CD14-positive monocyte (primary cell): ENCODE results near the gene EAF2. TPM values are rescaled to one million over a fixed set of nuclear protein-coding genes. Genes with fewer than 3 reads are reported as not detected.

Experiments
- DNase-seq, 3 donors: peaks; one replicate each; pipeline ENCODE4 v3.0.0-alpha.2; 2011 to 2022
- H2AFZ ChIP-seq: 2 replicates; pipeline ENCODE4 v1.6.0; 2012; ENCODE audit warnings: mild to moderate bottlenecking, low read depth, low read length, inconsistent platforms; ENCODE audit not compliant: insufficient read depth, poor library complexity, severe bottlenecking
- H3K27ac ChIP-seq, 2 donors: 1 replicate in 1 of 2; 2 replicates in 1 of 2; pipeline ENCODE4 v1.5.1; 2012 to 2013; ENCODE audit warnings: low read length in 2 of 2, control low read depth in 1 of 2, inconsistent platforms in 1 of 2, low read depth in 1 of 2, mild to moderate bottlenecking in 1 of 2
- H3K27me3 ChIP-seq, 2 donors: one replicate each; pipeline versions ENCODE4 v1.6.0 to v1.6.1; 2011 to 2013; ENCODE audit warnings: low read length in 2 of 2; ENCODE audit not compliant: control insufficient read depth in 2 of 2, insufficient read depth in 2 of 2
- H3K36me3 ChIP-seq, 2 donors: replicated peaks in 1 of 2; 1 replicate in 1 of 2; 2 replicates in 1 of 2; pipeline versions ENCODE4 v1.5.1 to v1.6.1; 2012 to 2013; ENCODE audit warnings: low read length in 2 of 2, control low read depth in 1 of 2, inconsistent platforms in 1 of 2, mild to moderate bottlenecking in 1 of 2; ENCODE audit not compliant: insufficient read depth in 2 of 2, control insufficient read depth in 1 of 2
- H3K4me1 ChIP-seq, 2 donors: 1 replicate in 1 of 2; 2 replicates in 1 of 2; pipeline versions ENCODE4 v1.5.1 to v1.6.1; 2012 to 2013; ENCODE audit warnings: low read length in 2 of 2, control low read depth in 1 of 2, inconsistent platforms in 1 of 2, mild to moderate bottlenecking in 1 of 2, moderate library complexity in 1 of 2; ENCODE audit not compliant: insufficient read depth in 2 of 2, control insufficient read depth in 1 of 2
- H3K4me2 ChIP-seq: replicated peaks from 2 replicates; pipeline ENCODE3; 2012; ENCODE audit warnings: low read length, moderate library complexity, mild to moderate bottlenecking; ENCODE audit not compliant: poor library complexity, severe bottlenecking; ENCODE audit errors: extremely low read depth
- H3K4me3 ChIP-seq, 3 experiments: fragments of 200-600 bp in 1 of 3; sonication (generic) in 1 of 3; replicated peaks in 1 of 3; 1 replicate in 2 of 3; 2 replicates in 1 of 3; pipeline ENCODE4 v1.5.1; 2011 to 2013; ENCODE audit warnings: low read length in 3 of 3, mild to moderate bottlenecking in 3 of 3, control low read depth in 2 of 3, low read depth in 2 of 3, inconsistent platforms in 1 of 3, moderate library complexity in 1 of 3
- H3K79me2 ChIP-seq: 2 replicates; pipeline ENCODE4 v1.6.0; 2012; ENCODE audit warnings: mild to moderate bottlenecking, control low read depth, inconsistent platforms, low read length, moderate library complexity; ENCODE audit not compliant: insufficient read depth
- H3K9ac ChIP-seq: 2 replicates; pipeline ENCODE4 v1.6.0; 2017; ENCODE audit warnings: low read length, mild to moderate bottlenecking; ENCODE audit not compliant: insufficient read depth, poor library complexity, severe bottlenecking
- H3K9me3 ChIP-seq, 2 donors: replicated peaks in 1 of 2; 1 replicate in 1 of 2; 2 replicates in 1 of 2; pipeline versions ENCODE4 v1.5.1 to v1.6.1; 2012 to 2013; ENCODE audit warnings: low read length in 2 of 2, control low read depth in 1 of 2; ENCODE audit not compliant: control insufficient read depth in 1 of 2, insufficient read depth in 1 of 2
- H4K20me1 ChIP-seq: 2 replicates; pipeline ENCODE4 v1.6.0; 2012; ENCODE audit warnings: mild to moderate bottlenecking, low read length, control low read depth, moderate library complexity; ENCODE audit not compliant: insufficient read depth
- H3K27ac Mint-ChIP-seq, 7 donors: one replicate each; pipeline ENCODE4 v1.8.0; 2020; ENCODE audit warnings: mild to moderate bottlenecking in 7 of 7, mixed read lengths in 7 of 7, moderate library complexity in 6 of 7, inconsistent platforms in 2 of 7
- H3K27me3 Mint-ChIP-seq, 3 donors: one replicate each; pipeline ENCODE4 v1.8.0; 2021 to 2022; ENCODE audit warnings: low read depth in 3 of 3, mild to moderate bottlenecking in 3 of 3, mixed read lengths in 3 of 3, moderate library complexity in 3 of 3, inconsistent platforms in 1 of 3
- H3K36me3 Mint-ChIP-seq, 2 donors: one replicate each; pipeline ENCODE4 v1.8.0; 2020; ENCODE audit warnings: mixed read lengths in 2 of 2, inconsistent platforms in 1 of 2, mild to moderate bottlenecking in 1 of 2
- H3K4me1 Mint-ChIP-seq: one replicate; pipeline ENCODE4 v1.8.0; 2020; ENCODE audit warnings: mild to moderate bottlenecking, mixed read lengths
- H3K4me3 Mint-ChIP-seq, 2 donors: one replicate each; pipeline ENCODE4 v1.8.0; 2020; ENCODE audit warnings: mild to moderate bottlenecking in 2 of 2, mixed read lengths in 2 of 2, moderate library complexity in 1 of 2
- H3K9me3 Mint-ChIP-seq, 7 donors: one replicate each; pipeline ENCODE4 v1.8.0; 2020 to 2022; ENCODE audit warnings: mixed read lengths in 7 of 7, mild to moderate bottlenecking in 6 of 7, moderate library complexity in 6 of 7, inconsistent platforms in 2 of 7
- WGBS: methylation state at CpG from one replicate; pipeline ENCODE4 v1.1.5; 2013; ENCODE audit warnings: missing lambda C conversion rate; ENCODE audit not compliant: insufficient coverage; 5-methylcytosine and 5-hydroxymethylcytosine counted together
- intact Hi-C, 2 donors: fragments of 100-400 bp; cut with micrococcal nuclease; formaldehyde crosslinking; loops; one replicate each; pipeline versions ENCODE4 v1.15.0 to v1.15.1; 2023
- polyA plus RNA-seq, 3 donors: library from polyadenylated mRNA; depleted of rRNA in 1 of 3; unstranded in 2 of 3; stranded (reverse) in 1 of 3; fragments of 300-500 nt in 2 of 3; fragments of >200 nt in 1 of 3; fragmentation: Illumina TruSeq in 2 of 3; gene quantifications; 1 replicate in 2 of 3; 2 replicates in 1 of 3; pipeline ENCODE4 v1.2.3, GENCODE V29; 2012 to 2021
- TF ChIP-seq, protein P1 (sequence below): fragments of 200-600 bp; IDR thresholded peaks from one replicate; pipeline ENCODE4 v1.8.0; 2022; ENCODE audit warnings: antibody characterized with exemption, mild to moderate bottlenecking

The EAF2 gene
- polyA plus RNA-seq, 3 donors = 31.5 to 91.6 (median 75.7) TPM

DNA sequence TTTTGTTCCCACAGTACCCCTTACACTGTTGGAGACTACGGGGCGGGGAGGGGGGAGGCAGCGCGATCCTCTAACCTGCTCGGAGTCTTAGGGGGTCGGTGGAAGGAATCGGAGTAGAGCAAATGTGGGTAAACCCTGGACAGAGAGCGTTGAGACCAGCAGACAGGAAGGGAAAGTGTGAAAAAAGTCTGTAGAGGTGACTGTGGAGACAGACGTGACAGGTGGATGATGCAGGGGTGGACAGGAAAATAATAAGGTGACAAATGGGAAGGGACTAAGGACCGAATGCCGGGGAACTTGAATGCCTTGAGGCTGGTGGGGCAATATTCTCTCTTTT lies 424 bp downstream of the EAF2 start:
- Mint-ChIP-seq H3K27me3 (peaks cover 0 to 2% (median 0%) of the 10 kb centered on the region in 3 donors), H3K36me3 (peaks cover 15 to 28% of the 10 kb centered on the region in 2 donors), H3K4me3 (peak overlapping the region; percentile 96 to 97), H3K9me3 (peaks cover 0 to 5% (median 2%) of the 10 kb centered on the region in 7 donors), H3K4me1 (peaks cover 52% of the 10 kb centered on the region), H3K27ac (peak overlapping the region; percentile 88 to 97 (median 94))
- intact Hi-C loops = loop anchor here (5.0 to 10.0 kb wide), 3 partner anchors 83 to 171 kb away; partner anchors contain the start of genes GOLGB1 (in 1 of the 2) and HCLS1 (in 1 of the 2)
- peak overlapping the region; percentile 89 for H3K4me2 ChIP-seq
- H2AFZ ChIP-seq = peak overlapping the region; percentile 96
- H3K9me3 ChIP-seq = no peaks in the 10 kb centered on the region
- H3K4me1 ChIP-seq = peaks cover 18 to 44% of the 10 kb centered on the region in 2 donors
- no peaks in the 10 kb centered on the region for H4K20me1 ChIP-seq
- H3K36me3 ChIP-seq = peaks cover 7 to 20% of the 10 kb centered on the region in 2 donors
- no peaks in the 10 kb centered on the region for H3K27me3 ChIP-seq
- H3K4me3 ChIP-seq = peak overlapping the region; percentile 83 to 97 (median 93)
- peak overlapping the region; percentile 75 to 90 for H3K27ac ChIP-seq
- TF ChIP-seq, protein P1, sequence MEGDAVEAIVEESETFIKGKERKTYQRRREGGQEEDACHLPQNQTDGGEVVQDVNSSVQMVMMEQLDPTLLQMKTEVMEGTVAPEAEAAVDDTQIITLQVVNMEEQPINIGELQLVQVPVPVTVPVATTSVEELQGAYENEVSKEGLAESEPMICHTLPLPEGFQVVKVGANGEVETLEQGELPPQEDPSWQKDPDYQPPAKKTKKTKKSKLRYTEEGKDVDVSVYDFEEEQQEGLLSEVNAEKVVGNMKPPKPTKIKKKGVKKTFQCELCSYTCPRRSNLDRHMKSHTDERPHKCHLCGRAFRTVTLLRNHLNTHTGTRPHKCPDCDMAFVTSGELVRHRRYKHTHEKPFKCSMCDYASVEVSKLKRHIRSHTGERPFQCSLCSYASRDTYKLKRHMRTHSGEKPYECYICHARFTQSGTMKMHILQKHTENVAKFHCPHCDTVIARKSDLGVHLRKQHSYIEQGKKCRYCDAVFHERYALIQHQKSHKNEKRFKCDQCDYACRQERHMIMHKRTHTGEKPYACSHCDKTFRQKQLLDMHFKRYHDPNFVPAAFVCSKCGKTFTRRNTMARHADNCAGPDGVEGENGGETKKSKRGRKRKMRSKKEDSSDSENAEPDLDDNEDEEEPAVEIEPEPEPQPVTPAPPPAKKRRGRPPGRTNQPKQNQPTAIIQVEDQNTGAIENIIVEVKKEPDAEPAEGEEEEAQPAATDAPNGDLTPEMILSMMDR = no peak
- H3K79me2 ChIP-seq = peaks cover 98% of the 10 kb centered on the region
- 0% methylated on average over 7 of the region's 11 CpGs for WGBS
- DNase-seq = peak in 2 of 3 donors; percentile 3 to 10
- H3K9ac ChIP-seq = peak overlapping the region; percentile 86

DNA sequence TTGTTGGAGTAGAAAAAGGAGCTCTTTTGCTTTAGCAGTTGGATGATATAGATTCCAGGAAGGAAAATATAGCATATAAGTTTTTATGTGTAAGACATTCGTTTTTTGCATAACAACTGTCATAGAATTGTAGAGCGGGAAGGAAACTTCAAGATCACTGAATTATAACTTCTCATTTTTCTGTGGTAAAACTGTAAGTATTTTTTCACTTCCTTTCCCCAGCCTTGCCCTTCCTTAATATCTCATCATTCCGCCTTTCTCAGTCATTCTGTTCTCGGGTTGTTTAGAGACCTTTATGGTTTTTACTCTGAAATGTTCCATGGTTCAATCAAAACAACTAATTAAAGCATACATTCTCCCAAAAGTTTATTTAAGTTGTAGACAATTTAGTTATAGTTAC lies 1.1 kb downstream of the EAF2 start:
- WGBS = no CpG with 5 or more reads among the region's 4 CpGs
- H3K4me1 ChIP-seq = peaks cover 18 to 44% of the 10 kb centered on the region in 2 donors
- peak overlapping the region; percentile 89 for H3K4me2 ChIP-seq
- H3K79me2 ChIP-seq = peaks cover 98% of the 10 kb centered on the region
- no peaks in the 10 kb centered on the region for H3K27me3 ChIP-seq
- peak overlapping the region; percentile 96 to 97 for H3K4me3 Mint-ChIP-seq
- peak overlapping the region; percentile 83 to 97 (median 93) for H3K4me3 ChIP-seq
- H3K9ac ChIP-seq = peak overlapping the region; percentile 86
- no peaks in the 10 kb centered on the region for H4K20me1 ChIP-seq
- H3K36me3 Mint-ChIP-seq = peaks cover 13 to 33% of the 10 kb centered on the region in 2 donors
- DNase-seq = peak; percentile 25 to 58 (median 38)
- TF ChIP-seq, protein P1 = no peak
- H2AFZ ChIP-seq = peak overlapping the region; percentile 96
- H3K36me3 ChIP-seq = peaks cover 7 to 20% of the 10 kb centered on the region in 2 donors
- peaks cover 46% of the 10 kb centered on the region for H3K4me1 Mint-ChIP-seq
- H3K27ac Mint-ChIP-seq = peak overlapping the region; percentile 88 to 97 (median 94)
- no peaks in the 10 kb centered on the region for H3K9me3 ChIP-seq
- intact Hi-C loops = loop anchor here (5.0 to 10.0 kb wide), 3 partner anchors 84 to 171 kb away; partner anchors contain the start of genes GOLGB1 (in 1 of the 2) and HCLS1 (in 1 of the 2)
- peaks cover 0 to 5% (median 2%) of the 10 kb centered on the region in 7 donors for H3K9me3 Mint-ChIP-seq
- H3K27ac ChIP-seq = peak overlapping the region in 1 of 2 donors; percentile 90
- H3K27me3 Mint-ChIP-seq = peaks cover 0 to under 1% (median 0%) of the 10 kb centered on the region in 3 donors
